Stimulated activated CD4-positive, alpha-beta T cell treated with anti-CD3 and anti-CD28 coated beads, Interleukin-12 subunit alpha, Interleukin-12 subunit beta, amount 100 ng/mL, for 4 hours (primary cell): Measurements from ENCODE around the gene CSMD2.
"Not testable (repeated sequence)": the region's sequence is repeated elsewhere in the genome, so short reads cannot be mapped to it uniquely, and the experiment has no call there.

Experiments
- DNase-seq: peaks from one replicate; pipeline ENCODE4 v3.0.0-alpha.2; 2020

CSMD2 gene

DNA sequence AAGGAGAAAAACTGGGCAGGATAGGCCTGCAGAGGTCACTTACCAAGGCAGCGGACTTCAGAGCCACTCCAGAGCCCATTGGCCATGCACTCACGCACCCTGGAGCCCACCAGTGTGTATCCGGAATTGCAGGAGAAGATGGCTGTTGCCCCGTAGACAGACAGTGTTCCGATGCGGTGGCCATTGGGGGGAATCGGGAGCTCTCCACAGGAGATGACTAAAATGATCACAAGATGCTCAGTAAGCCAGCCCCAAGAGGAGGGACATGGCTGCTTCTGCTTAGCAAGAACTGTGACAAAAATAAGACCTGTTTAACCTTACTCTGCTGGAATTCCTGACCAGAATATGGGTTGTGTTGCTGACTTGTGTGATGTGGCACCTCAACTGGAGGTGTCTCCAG lies 595.7 kb downstream of the CSMD2 start:
- no peak for DNase-seq

DNA sequence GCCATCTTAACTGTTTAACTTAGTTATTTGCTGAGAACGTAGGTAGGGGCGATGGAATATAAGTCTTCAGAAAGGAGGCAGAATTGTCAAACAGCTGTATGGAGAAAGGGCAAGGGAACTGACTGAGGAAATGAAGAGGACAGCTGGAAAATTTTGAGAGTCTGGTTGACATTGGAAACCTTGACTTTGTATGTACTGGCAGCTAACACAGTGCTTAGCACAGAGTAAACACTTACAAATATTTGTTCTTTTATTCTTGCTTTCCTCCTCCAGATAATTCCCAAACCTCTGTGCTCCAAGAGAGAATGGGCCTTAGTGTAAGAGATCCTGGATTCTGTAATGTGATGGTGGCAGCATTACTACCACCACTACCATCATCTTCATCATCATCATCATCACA lies 601.3 kb downstream of the CSMD2 start:
- no peak for DNase-seq

DNA sequence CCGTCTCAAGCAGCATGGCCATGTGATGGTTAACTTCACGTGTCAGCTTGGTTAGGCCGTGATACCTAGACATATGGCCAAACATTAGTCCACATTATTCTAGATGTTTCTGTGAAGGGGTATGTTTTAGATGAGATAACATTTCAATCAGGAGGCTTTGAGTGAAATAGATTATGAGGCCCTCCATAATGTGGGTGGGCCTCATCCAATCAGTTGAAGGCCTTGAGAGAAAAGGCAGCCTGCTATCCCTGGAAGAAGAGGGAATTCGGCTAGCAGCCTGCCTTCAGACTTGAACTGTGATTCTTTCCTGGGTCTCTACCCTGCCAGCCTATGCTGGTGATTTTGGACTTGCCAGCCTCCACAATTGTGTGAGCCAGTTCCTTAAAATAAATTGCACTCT lies 602.5 kb downstream of the CSMD2 start:
- DNase-seq, result no peak

DNA sequence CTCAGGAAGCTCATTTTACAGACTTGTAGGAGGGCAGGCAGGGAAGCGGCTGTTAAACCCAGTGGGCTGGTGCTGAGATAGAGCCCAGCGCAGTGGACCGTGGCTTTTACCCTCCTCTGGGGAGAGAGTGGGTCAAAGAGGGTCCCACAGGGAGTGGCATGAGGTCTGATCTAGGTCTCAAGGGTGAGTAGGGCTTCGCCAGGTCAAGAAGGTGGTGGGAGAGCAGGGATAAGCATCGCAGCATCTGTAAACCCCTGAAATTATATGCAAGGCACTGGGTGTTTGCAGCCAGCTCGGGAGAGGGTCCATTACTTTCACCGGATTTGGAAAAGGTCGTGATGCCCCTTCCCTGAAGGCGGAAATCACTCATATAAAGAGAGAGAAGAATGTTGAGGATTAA lies 603.5 kb downstream of the CSMD2 start:
- no peak for DNase-seq

DNA sequence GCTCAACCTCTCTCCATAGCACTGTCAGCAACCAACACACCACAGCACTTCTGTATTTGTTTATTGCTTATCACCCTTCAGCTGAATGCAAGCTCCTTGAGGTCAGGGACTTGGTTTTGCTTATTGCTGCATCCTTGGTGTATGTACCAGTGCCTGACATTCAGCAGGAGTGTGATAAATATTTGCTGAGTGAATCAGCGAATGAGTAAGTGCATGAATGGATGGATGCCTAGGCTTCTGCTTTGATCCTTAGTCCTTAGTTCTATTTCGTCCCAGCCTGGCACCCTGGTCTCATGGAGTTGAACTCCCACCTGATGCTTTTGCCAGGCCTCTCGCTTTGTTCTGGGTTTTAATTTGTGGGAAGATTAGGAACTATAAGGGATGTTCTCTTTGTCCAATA lies 604.4 kb downstream of the CSMD2 start:
- no peak for DNase-seq

DNA sequence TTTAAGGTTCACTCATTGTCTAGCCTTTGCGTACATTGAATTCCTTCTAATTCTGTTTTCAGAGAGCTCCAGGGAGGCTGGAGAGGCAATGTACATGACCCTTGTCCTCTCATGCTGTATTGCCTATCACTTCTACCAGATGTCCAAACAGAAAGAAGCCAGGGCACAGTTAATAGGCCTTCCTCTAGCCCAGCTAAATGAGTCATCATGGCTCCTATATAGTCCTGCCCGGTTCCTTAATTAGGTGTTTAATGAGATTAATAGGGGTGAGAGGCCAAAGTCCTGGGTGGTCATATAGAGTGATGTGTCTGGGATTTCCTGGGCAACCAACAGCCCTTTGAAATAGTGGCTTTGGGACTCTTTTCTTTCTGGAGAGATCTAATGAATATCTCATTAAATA lies 616.3 kb downstream of the CSMD2 start:
- DNase-seq, result no peak

DNA sequence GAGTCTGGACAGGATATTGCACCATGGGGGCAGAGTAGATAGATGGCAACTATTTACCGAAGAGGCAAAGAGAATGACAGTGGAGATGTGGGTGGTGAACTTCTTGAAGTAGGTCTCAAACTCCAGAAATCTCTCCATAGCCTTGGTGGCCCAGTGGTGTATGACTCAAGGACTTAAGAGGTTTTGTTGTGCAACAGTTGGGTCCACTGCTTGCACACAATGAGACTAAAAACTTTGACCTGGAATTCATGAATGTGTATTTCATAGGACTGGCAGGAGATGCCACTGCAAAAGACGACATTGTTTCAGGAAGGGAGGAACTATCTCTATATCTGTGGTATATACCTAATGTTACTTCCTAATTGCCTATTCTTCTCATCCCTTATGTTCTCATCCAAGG lies 616.7 kb downstream of the CSMD2 start:
- DNase-seq, result no peak

DNA sequence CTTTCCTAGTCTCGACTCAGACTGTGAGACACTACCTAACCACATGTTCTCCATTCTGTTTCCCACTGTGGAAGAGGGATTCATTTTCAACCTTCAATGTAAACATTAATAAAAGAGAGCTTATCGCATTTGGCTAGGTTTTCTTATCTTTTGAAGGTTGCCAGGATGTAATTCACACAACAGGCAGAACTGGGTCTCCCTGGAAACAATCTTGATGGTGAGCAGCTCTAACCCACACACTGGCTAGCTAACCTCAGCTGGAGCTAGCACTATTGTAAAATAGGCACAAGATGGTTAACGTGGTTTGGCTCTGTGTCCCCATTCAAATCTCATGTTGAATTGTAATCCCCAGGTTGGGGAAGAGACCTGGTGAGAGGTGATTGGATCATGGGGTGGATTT lies 617.5 kb downstream of the CSMD2 start:
- DNase-seq, result no peak

DNA sequence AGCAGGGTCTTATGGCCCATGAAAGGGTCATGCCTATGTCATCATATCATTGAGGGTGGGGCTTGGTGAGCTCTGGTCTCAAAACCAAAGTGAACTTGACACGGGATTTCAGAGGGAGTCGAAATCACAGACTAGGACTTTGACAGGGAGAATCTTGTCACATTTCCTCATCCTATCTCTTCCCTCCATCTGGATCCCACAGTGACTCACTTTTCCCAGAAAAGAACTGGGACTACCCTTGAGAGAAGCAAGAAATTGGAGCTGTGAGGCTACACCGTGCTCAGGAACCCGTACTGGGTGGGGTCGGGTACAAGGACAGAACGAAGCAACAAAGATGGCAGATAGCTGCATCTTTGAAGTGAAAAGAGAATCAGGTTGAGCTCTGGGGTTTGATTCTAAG lies 623.1 kb downstream of the CSMD2 start:
- DNase-seq, result no peak

DNA sequence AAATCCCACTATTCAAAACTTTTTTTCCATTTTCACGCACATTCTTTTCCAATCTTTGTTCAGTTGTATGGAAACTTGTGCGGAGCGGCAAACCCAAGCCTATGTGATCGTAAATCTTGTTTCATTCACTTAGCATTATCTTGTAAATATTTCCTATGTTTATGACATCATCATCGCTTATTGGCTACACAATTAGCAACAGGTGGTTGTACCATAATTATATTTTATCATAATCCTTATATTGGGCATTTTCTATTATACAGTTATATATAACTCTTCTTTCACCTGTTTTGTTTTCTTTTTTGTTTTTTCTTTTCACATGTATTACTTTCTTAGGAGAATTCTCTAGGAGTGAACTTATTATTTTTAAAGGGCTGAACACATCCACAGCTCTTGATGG lies 627.1 kb downstream of the CSMD2 start:
- DNase-seq, result no peak

DNA sequence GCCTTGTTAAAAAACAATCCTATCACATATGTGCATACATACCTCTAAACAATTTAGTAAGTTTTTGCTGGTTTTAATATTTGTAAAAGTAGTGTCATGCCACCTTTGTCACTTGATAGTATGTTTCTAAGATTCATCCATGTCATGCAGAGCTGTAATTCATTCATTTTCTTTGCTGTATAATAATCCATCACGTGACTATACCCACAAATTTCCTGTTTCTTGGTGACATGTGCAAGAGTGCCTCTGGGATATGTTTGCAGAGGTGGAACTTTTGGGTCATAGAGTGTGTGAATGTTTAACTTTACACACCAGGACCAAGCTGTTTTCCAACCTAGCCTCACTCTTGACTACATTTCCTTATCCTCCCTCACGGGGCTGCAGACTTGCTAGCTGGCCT lies 629.7 kb downstream of the CSMD2 start:
- no peak for DNase-seq

DNA sequence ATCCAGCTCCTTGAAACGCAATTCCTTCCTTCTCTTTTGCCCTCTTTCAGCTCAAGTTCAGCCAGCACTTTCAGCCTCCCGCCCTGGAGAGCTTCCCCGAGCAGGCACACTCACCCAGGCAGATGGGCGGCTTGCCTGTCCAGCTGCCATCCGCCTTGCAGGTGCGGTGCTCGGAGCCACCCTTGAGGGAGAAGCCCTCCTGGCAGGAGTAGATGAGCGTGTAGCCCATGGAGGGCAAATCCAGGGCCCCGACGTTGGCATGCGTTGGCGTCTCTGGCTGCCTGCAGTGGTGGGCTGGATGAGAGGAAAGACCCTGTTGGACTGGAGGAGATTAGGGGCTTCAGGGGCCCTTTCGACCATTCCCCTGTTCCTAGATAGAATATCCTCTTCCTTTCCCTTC lies 632.1 kb downstream of the CSMD2 start:
- no peak for DNase-seq

DNA sequence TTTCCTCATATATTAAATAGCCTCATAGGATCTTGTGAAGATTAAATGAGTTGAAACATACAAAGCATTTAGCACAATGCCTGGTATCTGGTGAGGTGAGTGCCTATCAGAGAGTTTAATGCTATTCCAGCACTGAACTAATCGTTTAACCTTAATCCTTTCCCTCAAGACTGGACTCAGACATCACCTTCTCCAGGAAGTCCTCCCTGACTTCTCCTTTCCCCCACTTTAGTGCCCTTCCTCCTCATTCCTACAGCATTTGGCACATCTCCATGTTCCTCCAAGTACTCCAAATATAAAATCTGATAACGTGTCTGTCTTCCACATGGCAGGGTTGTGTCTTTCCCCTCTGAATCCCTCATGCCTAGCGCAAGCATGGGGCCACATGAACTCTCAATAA lies 632.8 kb downstream of the CSMD2 start:
- DNase-seq, result no peak

DNA sequence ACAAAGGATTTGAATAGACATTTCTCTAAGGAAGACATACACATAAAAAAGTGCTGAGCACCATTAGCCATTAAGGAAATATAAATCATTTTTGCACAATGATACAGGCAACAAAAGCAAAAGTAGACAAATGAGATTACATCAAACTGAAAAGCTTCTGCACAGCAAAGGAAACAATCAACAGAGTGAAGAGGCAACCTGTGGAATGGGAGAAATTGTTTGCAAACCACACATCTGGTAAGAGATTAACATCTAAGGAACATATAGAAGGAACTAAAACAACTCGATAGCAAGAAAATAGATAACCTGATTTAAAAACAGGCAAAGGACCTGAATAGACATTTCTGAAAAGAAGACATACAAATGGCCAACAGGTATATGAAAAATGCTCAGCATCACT lies 635.1 kb downstream of the CSMD2 start:
- DNase-seq, result no peak

DNA sequence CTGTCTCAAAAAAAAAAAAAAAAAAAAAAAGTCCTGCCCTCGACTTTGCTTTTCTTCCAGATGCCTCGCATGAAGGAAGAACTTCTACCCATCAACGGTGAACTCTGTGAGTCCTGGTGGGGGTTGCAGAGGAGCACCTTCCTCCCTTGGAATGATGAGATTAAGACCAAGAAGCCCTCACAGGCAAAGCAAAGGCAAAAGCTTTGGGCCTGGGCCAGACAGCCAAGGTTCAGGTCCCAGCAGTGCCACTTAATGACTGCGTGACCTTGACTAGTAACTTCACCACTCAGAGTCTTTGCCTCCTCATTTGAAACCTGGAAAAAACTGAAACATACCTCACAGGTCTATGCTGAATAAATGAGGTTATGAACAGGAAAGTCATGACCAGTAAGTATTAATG lies 637.1 kb downstream of the CSMD2 start:
- DNase-seq, result no peak

DNA sequence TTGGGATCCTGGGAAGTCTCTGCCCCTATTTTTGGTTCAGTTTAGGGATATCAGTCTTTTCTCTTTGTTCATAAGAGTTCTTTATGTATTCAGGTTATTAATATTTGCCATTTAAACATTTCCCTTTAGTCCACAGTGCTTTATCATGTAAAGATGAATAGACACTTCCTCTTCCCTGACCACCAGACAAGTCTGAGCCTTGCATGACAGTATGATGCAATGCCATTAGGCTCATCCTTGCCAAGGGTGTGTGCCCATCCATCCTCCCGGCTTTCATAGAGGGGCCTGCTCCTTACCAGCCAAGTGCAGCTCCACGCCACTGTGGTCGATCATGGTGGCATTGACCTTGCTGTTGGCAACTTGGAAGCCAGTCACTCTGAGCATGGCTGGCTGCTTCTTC lies 640.4 kb downstream of the CSMD2 start:
- no peak for DNase-seq

DNA sequence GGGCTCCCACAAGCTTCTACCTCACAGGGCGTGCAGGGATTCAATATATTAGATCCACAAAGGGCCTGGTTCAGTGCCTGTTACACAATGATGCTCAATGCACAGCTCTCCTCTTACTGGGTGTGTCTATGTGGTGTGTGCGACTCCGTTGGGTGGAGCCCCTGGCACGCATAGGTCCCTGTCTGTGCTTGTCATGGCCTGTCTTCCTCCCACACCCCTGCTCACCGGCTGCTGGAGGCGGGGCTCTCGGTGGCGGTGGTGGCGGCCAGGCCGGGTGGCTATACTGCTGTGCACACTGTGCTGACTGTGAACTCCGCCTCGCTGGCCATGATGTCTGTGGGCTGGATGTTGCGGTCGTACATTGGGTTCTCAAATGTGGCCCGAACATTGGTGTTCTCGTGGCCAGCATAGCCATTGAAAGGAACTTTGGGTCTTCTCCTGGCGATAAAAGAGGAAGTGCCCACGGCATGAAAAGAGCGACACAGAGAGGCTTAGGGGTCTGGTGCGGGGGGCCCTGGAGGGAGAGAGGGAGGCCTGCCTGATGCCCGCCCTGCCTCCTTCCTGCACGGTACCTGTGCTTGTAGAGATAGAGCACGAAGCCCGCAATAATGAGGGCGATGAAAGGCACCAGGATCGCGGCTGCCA lies 645.7 kb downstream of the CSMD2 start:
- DNase-seq, result no peak

DNA sequence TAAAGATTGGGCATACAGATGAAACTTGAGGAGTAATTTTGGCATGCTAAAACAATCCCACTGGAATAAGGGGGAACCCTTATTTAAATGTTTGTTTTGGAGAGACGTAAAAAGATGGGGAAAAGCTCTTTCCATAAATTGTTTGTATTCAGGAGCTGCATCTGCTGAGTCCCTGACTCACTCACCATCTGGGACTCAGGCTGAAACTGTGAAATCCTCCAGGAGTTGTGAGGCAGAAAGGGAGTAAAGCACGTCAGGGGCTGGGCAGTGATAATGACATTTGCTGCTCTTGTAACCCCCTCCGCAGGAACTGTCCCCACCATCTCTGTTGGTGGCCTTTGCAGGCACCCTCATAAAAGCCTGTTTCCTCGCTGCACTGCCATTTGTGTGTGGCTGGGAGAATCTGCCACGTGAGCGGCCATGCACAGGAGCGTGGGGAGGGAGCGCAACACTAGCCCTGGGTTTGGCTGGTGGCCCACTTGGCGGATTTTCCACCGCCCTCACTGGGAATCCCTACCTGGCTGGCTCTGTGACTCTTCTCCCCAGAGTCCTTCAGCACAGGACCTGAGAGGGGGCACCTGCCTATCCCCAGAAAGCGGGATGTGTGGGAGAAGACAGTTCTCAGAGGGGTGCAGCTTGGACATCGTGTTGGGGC lies 647.3 kb downstream of the CSMD2 start:
- DNase-seq, result no peak

DNA sequence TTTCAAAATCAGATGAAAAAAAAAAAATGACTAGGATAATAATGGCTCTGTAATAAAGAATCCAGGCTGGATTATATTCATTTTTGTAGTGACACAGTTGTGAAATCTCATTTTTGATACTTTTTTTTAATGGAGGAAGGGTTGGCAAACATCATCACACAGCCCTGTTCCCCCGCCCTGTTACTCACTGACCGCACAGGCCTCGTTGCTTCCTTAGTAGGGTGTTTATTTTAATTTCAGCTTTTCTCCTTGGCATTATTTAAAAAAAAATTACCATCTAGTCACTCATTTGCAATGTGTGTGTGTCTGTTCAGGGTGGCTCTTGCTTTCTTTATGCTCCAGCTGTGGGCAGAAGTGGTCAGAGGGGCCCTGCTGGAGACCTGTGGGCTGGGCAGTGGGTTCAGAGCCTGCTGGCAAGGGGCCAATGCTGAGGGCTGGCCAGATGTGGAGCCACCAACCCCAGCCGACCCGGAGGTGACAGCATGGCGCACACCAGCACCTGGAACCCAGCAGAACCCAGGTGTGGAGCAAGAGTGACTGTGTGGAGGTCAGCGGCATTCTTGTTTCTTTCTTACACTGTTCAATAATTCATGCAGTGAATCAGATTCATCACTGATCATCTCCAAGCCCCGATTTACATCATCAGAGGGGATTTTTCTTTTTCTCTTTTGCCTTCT lies 648.0 kb downstream of the CSMD2 start:
- no peak for DNase-seq

DNA sequence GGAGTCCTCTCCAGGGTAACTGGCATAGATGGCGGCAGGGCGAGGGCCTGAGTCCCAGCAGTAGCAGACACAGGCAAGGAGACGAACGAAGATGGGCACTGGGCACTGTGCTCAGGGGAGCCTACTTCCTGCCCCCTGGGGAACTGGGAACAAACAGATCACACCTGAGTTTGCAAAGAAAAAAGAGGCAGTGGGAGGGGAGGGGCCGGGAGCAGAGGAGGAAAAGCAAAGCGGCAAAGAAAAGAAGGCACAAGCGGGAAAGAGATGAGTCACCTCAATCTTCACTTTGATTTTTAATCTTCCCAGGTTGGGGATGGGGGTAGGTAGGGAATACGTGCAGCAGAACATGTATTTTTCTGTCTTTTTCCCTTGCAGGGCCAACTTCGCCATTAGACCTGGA lies 648.6 kb downstream of the CSMD2 start:
- no peak for DNase-seq

DNA sequence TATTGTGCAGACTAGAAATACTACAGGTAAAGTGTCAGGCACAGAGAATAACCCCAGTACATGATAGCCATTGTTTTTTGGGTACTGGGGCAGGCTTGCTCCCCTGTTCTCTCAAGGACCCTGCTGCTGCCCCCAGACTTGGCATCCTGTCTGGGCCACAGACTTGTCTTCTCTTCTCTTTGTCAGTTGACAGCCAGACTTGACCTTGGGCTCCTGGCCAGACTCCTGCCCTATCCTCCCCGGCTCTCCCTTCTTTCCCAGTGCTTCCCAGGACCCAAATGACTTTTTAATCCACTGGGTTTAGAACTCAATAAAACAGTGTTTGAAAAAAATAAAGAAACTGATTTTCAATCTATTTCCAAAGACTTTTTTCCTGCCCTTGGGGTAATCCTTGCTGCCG lies 649.4 kb downstream of the CSMD2 start:
- no peak for DNase-seq

DNA sequence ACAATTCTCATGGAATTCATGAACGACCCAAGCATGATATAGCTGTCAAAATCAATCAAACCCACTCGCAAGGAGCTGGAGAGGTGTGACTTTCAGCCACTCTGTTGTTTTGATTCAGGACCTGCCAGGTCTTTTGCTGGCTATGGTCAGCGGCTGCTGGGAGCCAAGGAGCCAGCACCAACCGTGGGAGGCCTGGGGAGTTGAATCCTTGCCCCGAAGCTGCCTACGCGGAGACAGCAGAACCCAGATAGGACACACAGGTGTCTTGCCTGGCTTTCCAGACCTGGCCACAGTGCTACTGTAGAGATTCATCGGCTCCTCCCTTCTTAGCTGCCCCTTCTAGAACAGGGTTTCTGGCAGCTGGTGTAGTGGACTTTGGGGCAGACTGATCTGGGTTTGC lies 649.9 kb downstream of the CSMD2 start:
- DNase-seq, result no peak

DNA sequence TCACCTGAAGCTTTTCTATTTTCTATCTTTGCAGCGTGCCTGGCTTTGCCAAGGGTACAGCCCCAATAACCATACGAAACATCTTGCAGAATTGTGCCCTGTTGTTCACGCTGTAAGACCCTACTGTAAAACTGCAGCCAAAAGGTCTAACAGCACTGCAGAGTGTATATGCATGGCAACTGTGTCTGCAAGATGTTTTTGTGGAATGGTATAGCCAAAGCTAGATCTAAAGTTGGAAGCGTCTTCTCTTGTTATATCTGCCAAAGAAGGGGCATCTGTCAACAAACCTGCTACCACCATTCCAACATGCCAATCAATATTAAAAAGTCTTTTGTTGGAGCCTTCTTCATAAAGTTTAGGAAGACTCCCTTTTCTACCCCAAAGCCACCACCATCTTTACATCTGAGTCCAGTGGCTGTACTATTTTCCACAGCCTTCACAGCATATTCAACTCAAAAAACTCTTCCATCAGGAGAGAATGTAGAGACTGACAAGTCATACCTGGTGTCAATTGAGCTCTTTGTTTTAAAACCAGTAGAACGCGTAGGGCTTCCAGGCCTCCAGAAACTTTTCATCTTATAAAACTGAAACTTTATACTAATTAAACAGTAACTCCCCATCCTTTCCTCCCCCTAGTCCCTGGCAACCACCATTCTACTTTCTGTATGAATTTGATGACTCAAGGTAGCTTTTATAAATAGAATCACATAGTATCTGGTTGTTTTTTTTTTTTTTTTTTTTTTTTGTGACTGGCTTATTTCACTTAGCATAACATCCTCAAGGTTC lies 652.6 kb downstream of the CSMD2 start:
- DNase-seq, result no peak

DNA sequence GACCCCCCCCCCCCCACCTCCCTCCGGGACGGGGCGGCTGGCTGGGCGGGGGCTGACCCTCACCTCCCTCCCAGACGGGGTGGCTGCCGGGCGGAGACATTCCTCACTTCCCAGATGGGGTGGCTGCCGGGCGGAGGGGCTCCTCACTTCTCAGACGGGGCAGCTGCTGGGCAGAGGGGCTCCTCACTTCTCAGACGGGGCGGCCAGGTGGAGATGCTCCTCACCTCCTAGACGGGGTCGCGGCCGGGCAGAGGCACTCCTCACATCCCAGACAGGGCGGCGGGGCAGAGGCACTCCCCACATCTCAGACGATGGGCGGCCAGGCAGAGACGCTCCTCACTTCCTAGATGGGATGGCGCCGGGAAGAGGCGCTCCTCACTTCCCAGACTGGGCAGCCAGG lies 655.8 kb downstream of the CSMD2 start:
- DNase-seq, result not testable (repeated sequence)
